IMR-90 (cell line): ENCODE measurements around the gene PLPP4. TPM values are rescaled to one million over a fixed set of nuclear protein-coding genes. Genes with fewer than 3 reads are reported as not detected.

Source experiments
- ATAC-seq: fragments of 200-7000 bp; cut with Tn5 transposase; 2 replicates; pipeline ENCODE4 v1.9.1; 2020; ENCODE audit warnings: low read depth, mild to moderate bottlenecking, moderate library complexity
- BruUV-seq: library from RNA; stranded (reverse); fragments of 400-500 nt; replicated peaks from 2 replicates; lab custom pipeline; 2021; lab: Mats Ljungman, UMichigan
- CTCF ChIA-PET: fragments of 300-600 bp; formaldehyde crosslinking; extraction: SDS; loops from one replicate; lab custom pipeline; 2021; ENCODE audit warnings: antibody characterized with exemption; lab: Yijun Ruan, JAX
- POLR2A ChIA-PET: fragments of 300-600 bp; sonication (Branson Sonifier 250); formaldehyde crosslinking; loops from one replicate; lab custom pipeline; 2022; ENCODE audit warnings: antibody characterized with exemption; ENCODE audit not compliant: unreplicated experiment; lab: Charles Lee
- DNase-seq: peaks from one replicate; pipeline ENCODE4 v3.0.0; 2013
- H2AFZ ChIP-seq: replicated peaks from 2 replicates; pipeline ENCODE3; 2013; ENCODE audit warnings: low read length, mild to moderate bottlenecking; ENCODE audit not compliant: poor library complexity
- H2AK5ac ChIP-seq: 2 replicates; pipeline ENCODE4 v1.6.1; 2013; ENCODE audit warnings: low read depth, low read length, inconsistent platforms
- H2AK9ac ChIP-seq: replicated peaks from 2 replicates; pipeline ENCODE3; 2013; ENCODE audit warnings: mild to moderate bottlenecking, low read depth, low read length, moderate library complexity; ENCODE audit not compliant: poor library complexity
- H2BK120ac ChIP-seq: 2 replicates; pipeline ENCODE4 v1.6.1; 2013; ENCODE audit warnings: low read depth, low read length, inconsistent platforms
- H2BK15ac ChIP-seq: 3 replicates; pipeline ENCODE4 v1.6.1; 2013; ENCODE audit warnings: low read depth, low read length, inconsistent platforms
- H2BK20ac ChIP-seq: 2 replicates; pipeline ENCODE4 v1.6.1; 2013; ENCODE audit warnings: low read depth, mild to moderate bottlenecking, inconsistent platforms, low read length, moderate library complexity
- H2BK5ac ChIP-seq: 2 replicates; pipeline ENCODE4 v1.6.1; 2013; ENCODE audit warnings: mild to moderate bottlenecking, low read depth, low read length, inconsistent platforms; ENCODE audit not compliant: poor library complexity, severe bottlenecking
- H3K14ac ChIP-seq: replicated peaks from 2 replicates; pipeline ENCODE4 v1.6.1; 2013; ENCODE audit warnings: low read depth, low read length, inconsistent platforms
- H3K18ac ChIP-seq: 2 replicates; pipeline ENCODE4 v1.6.1; 2013; ENCODE audit warnings: low read depth, low read length, control low read depth
- H3K23ac ChIP-seq: 2 replicates; pipeline ENCODE4 v1.6.1; 2013; ENCODE audit warnings: low read depth, low read length, inconsistent platforms
- H3K27ac ChIP-seq: 2 replicates; pipeline ENCODE4 v1.5.1; 2013; ENCODE audit warnings: mild to moderate bottlenecking, control low read depth, low read length; ENCODE audit not compliant: insufficient read depth
- H3K27me3 ChIP-seq: 2 replicates; pipeline ENCODE4 v1.6.1; 2013; ENCODE audit warnings: low read length; ENCODE audit not compliant: control insufficient read depth, insufficient read depth
- H3K36me3 ChIP-seq: 2 replicates; pipeline ENCODE4 v1.6.1; 2013; ENCODE audit warnings: low read length, mixed read lengths; ENCODE audit not compliant: control insufficient read depth, insufficient read depth
- H3K4ac ChIP-seq: 2 replicates; pipeline ENCODE4 v1.6.1; 2013; ENCODE audit warnings: low read depth, low read length, inconsistent platforms
- H3K4me1 ChIP-seq: 2 replicates; pipeline ENCODE4 v1.6.1; 2013; ENCODE audit warnings: low read length, mixed read lengths; ENCODE audit not compliant: control insufficient read depth, insufficient read depth
- H3K4me2 ChIP-seq: 2 replicates; pipeline ENCODE4 v1.6.1; 2013; ENCODE audit warnings: low read depth, mild to moderate bottlenecking, control low read depth, low read length, moderate library complexity
- H3K4me3 ChIP-seq: 2 replicates; pipeline ENCODE4 v1.5.1; 2013; ENCODE audit warnings: low read depth, mild to moderate bottlenecking, control low read depth, low read length, moderate library complexity; ENCODE audit not compliant: insufficient read depth
- H3K56ac ChIP-seq: 2 replicates; pipeline ENCODE4 v1.6.1; 2013; ENCODE audit warnings: low read length, inconsistent platforms; ENCODE audit not compliant: insufficient read depth; ENCODE audit errors: extremely low read depth
- H3K79me1 ChIP-seq, 2 experiments: 2 replicates each; pipeline ENCODE4 v1.6.1; 2013; ENCODE audit warnings: low read length in 2 of 2, inconsistent platforms in 1 of 2, low read depth in 1 of 2
- H3K9ac ChIP-seq: 2 replicates; pipeline ENCODE4 v1.6.1; 2013; ENCODE audit warnings: low read depth, low read length, control low read depth
- H3K9me1 ChIP-seq: 2 replicates; pipeline ENCODE4 v1.6.1; 2013; ENCODE audit warnings: low read length, inconsistent platforms; ENCODE audit not compliant: insufficient read depth
- H3K9me3 ChIP-seq: 2 replicates; pipeline ENCODE4 v1.6.1; 2013; ENCODE audit warnings: low read length; ENCODE audit not compliant: control insufficient read depth, insufficient read depth
- H4K20me1 ChIP-seq: 2 replicates; pipeline ENCODE4 v1.6.1; 2013; ENCODE audit warnings: low read length, inconsistent platforms; ENCODE audit not compliant: insufficient read depth
- H4K5ac ChIP-seq: 2 replicates; pipeline ENCODE4 v1.6.1; 2013; ENCODE audit warnings: mild to moderate bottlenecking, low read depth, low read length, control low read depth
- H4K8ac ChIP-seq, 2 experiments: 2 replicates each; pipeline ENCODE4 v1.6.1; 2013; ENCODE audit warnings: low read depth in 2 of 2, low read length in 2 of 2, control low read depth in 1 of 2, inconsistent platforms in 1 of 2
- H4K91ac ChIP-seq: 2 replicates; pipeline ENCODE4 v1.6.1; 2013; ENCODE audit warnings: low read depth, low read length, inconsistent platforms; ENCODE audit not compliant: insufficient read depth
- CHD1 ChIP-seq: IDR thresholded peaks from 2 replicates; pipeline ENCODE4 v1.6.1; 2012; ENCODE audit warnings: low read depth, low read length, improper control_type of control experiment
- MAFK ChIP-seq: IDR thresholded peaks from 2 replicates; pipeline ENCODE4 v1.6.1; 2012; ENCODE audit warnings: low read depth, low read length, improper control_type of control experiment
- whole genome bisulfite sequencing, 2 experiments: methylation state at CpG; one replicate each; pipeline versions ENCODE4 v1.1.5 to v1.1.7; 2013; ENCODE audit warnings: missing lambda C conversion rate in 2 of 2; ENCODE audit not compliant: insufficient read length in 1 of 2; ENCODE audit errors: extremely low coverage in 2 of 2; 5-methylcytosine and 5-hydroxymethylcytosine counted together
- dilution Hi-C: fragments of 300-500 bp; cut with HindIII; formaldehyde crosslinking; loops from one replicate; pipeline ENCODE4 v1.14.3; 2018; ENCODE audit warnings: low sequenced_read_pairs; ENCODE audit not compliant: unreplicated experiment
- in situ Hi-C: fragments of 300-500 bp; cut with MboI; formaldehyde crosslinking; loops from 3 replicates; pipeline ENCODE4 v1.14.3; 2019; ENCODE audit warnings: low sequenced_read_pairs, inconsistent platforms, mixed read lengths
- intact Hi-C: fragments of 100-400 bp; cut with micrococcal nuclease; formaldehyde crosslinking; loops from 2 replicates; pipeline ENCODE4 v1.10.0; 2022
- polyA plus RNA-seq, 3 experiments: library from polyadenylated mRNA; depleted of rRNA; stranded (reverse); fragments of >200 nt; gene quantifications; 2 replicates each; pipeline ENCODE4 v1.2.3, GENCODE V29; 2012; ENCODE audit warnings: low replicate concordance in 1 of 3
- total RNA-seq: library from RNA; depleted of rRNA; stranded (reverse); fragments of >200 nt; gene quantifications from 2 replicates; pipeline ENCODE4 v1.2.3, GENCODE V29; 2012

Gene PLPP4
- total and polyA plus RNA-seq, 2 of the 4 experiments (the other 2 are of a cell fraction): 0.18 to 0.60 TPM

GRCh38 chr10:120628197-120628596 lies 171.2 kb downstream of the PLPP4 start:
- Histone ChIP-seq H3K4me3 (no peak overlapping the region), H3K9me3 (peaks cover 16% of the 10 kb centered on the region), H3K79me1 (no peaks in the 10 kb centered on the region), H3K9me1 (no peaks in the 10 kb centered on the region), H4K20me1 (no peaks in the 10 kb centered on the region), H2BK20ac (no peak overlapping the region), H3K18ac (no peak overlapping the region), H4K5ac (no peak overlapping the region), H2AK5ac (no peak overlapping the region), H3K27me3 (no peaks in the 10 kb centered on the region), H3K9ac (no peak overlapping the region), H3K56ac (no peak overlapping the region), H4K91ac (no peak overlapping the region), H3K14ac (no peak overlapping the region), H3K4ac (no peak overlapping the region), H3K4me1 (no peaks in the 10 kb centered on the region), H2AK9ac (no peak overlapping the region), H3K4me2 (no peak overlapping the region), H3K23ac (no peak overlapping the region), H4K8ac (no peak overlapping the region), H2BK15ac (no peak overlapping the region), H3K36me3 (no peaks in the 10 kb centered on the region), H3K27ac (no peak overlapping the region), H2BK5ac (no peak overlapping the region), H2BK120ac (no peak overlapping the region), H2AFZ (no peak overlapping the region)
- ChIA-PET CTCF (no interaction called here), POLR2A (no interaction called here)
- WGBS, 2 experiments: no CpG with 5 or more reads among the region's 1 CpG
- ATAC-seq: no peak
- BruUV-seq: no TSS peak
- in situ Hi-C loops (no loop called here), intact Hi-C loops (no loop called here), dilution Hi-C loops (no loop called here)
- TF ChIP-seq CHD1 (no peak), MAFK (no peak)
- DNase-seq: no peak
